MM.1S (cell line): Measurements from ENCODE around the gene NRAS.

Source experiments
- DNase-seq: peaks from one replicate; pipeline ENCODE4 v3.0.0-alpha.2; 2015
- H2AFZ ChIP-seq: fragments of 300-600 bp; sonication (generic); 2 replicates; pipeline ENCODE4 v1.6.0; 2016; ENCODE audit warnings: antibody characterized with exemption, low read length
- H3F3A ChIP-seq: fragments of 300-600 bp; sonication (generic); 2 replicates; pipeline ENCODE4 v1.6.1; 2016; ENCODE audit warnings: mild to moderate bottlenecking, antibody characterized with exemption, low read length, moderate library complexity, mixed read lengths; ENCODE audit not compliant: insufficient read depth
- H3K27ac ChIP-seq: fragments of 300-600 bp; sonication (generic); 2 replicates; pipeline ENCODE4 v1.5.1; 2016; ENCODE audit warnings: mild to moderate bottlenecking, low read length
- H3K27me3 ChIP-seq: fragments of 300-600 bp; sonication (generic); replicated peaks from 2 replicates; pipeline ENCODE4 v1.6.0; 2016; ENCODE audit warnings: low read length; ENCODE audit not compliant: insufficient read depth
- H3K36me3 ChIP-seq: fragments of 300-600 bp; sonication (generic); replicated peaks from 2 replicates; pipeline ENCODE4 v1.6.1; 2016; ENCODE audit warnings: mild to moderate bottlenecking, low read length, mixed read lengths; ENCODE audit not compliant: insufficient read depth
- H3K4me1 ChIP-seq: fragments of 300-600 bp; sonication (generic); 2 replicates; pipeline ENCODE4 v1.6.1; 2016; ENCODE audit warnings: low read length, mixed read lengths
- H3K4me2 ChIP-seq: fragments of 300-600 bp; sonication (generic); 2 replicates; pipeline ENCODE4 v1.6.0; 2016; ENCODE audit warnings: low read depth, low read length
- H3K4me3 ChIP-seq: fragments of 300-600 bp; sonication (generic); 2 replicates; pipeline ENCODE4 v1.5.1; 2016; ENCODE audit warnings: low read length, mixed read lengths
- H3K79me2 ChIP-seq: fragments of 300-600 bp; sonication (generic); 2 replicates; pipeline ENCODE4 v1.6.1; 2016; ENCODE audit warnings: mixed run types, low read length, mixed read lengths
- H3K9ac ChIP-seq: fragments of 300-600 bp; sonication (generic); 2 replicates; pipeline ENCODE4 v1.6.1; 2016; ENCODE audit warnings: low read length, mixed read lengths
- H3K9me2 ChIP-seq: fragments of 300-600 bp; sonication (generic); replicated peaks from 2 replicates; pipeline ENCODE4 v1.6.1; 2016; ENCODE audit warnings: mild to moderate bottlenecking, low read length, mixed read lengths; ENCODE audit not compliant: insufficient read depth
- H3K9me3 ChIP-seq: fragments of 300-600 bp; sonication (generic); replicated peaks from 2 replicates; pipeline ENCODE4 v1.6.1; 2016; ENCODE audit warnings: mild to moderate bottlenecking, low read length, mixed read lengths; ENCODE audit not compliant: insufficient read depth
- H4K20me1 ChIP-seq: fragments of 300-600 bp; sonication (generic); 2 replicates; pipeline ENCODE4 v1.6.1; 2016; ENCODE audit warnings: mild to moderate bottlenecking, low read length, moderate library complexity, mixed read lengths; ENCODE audit not compliant: insufficient read depth
- CTCF ChIP-seq: fragments of 300-600 bp; sonication (generic); IDR thresholded peaks from 2 replicates; pipeline ENCODE4 v1.5.1; 2016; ENCODE audit warnings: antibody characterized with exemption, low read length, mixed read lengths
- EZH2 ChIP-seq: fragments of 300-600 bp; sonication (generic); optimal IDR thresholded peaks from 2 replicates; pipeline ENCODE3; 2017; ENCODE audit warnings: low read depth, mild to moderate bottlenecking, antibody characterized with exemption, low read length, mixed read lengths
- EZH2phosphoT487 ChIP-seq: fragments of 300-600 bp; sonication (generic); IDR thresholded peaks from 2 replicates; pipeline ENCODE4 v1.6.1; 2018; ENCODE audit warnings: antibody characterized with exemption, low read length

NRAS gene

GRCh38 chr1:114735479-114735878, 18.9 kb upstream of the NRAS start:
- Histone ChIP-seq H2AFZ (no peak overlapping the region), H3K79me2 (peaks cover 34% of the 10 kb centered on the region), H3K9me2 (no peaks in the 10 kb centered on the region), H4K20me1 (no peaks in the 10 kb centered on the region), H3K4me1 (no peaks in the 10 kb centered on the region), H3K9me3 (no peaks in the 10 kb centered on the region), H3K27ac (no peak overlapping the region), H3K9ac (no peak overlapping the region), H3F3A (no peaks in the 10 kb centered on the region), H3K4me2 (no peak overlapping the region), H3K36me3 (no peaks in the 10 kb centered on the region; the same call in 1 of the 2 replicates), H3K4me3 (no peak overlapping the region), H3K27me3 (no peaks in the 10 kb centered on the region)
- TF ChIP-seq EZH2phosphoT487 (no peak), CTCF (no peak), EZH2 (no peak)
- DNase-seq = no peak

DNA sequence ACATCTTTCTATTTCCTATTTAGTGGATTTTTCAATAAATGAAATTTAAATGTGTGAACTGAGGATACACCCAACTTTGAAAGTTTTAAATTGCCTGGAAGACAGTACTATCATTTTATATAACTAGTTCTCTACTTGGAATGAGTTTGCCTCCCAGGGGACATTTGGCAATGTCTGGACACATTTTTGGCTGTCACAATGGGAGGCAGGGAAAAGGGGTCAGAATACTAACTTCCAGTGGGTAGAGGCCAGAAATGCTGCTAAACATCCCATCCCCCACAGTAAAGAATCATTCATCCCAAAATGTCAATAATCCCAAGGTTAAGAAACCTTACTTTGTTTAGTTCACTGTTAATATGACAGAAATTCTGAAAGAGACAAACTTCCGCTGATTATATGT, 13.2 kb upstream of the NRAS start:
- H3K36me3 ChIP-seq = peaks cover 2% of the 10 kb centered on the region; the same call in 1 of the 2 replicates
- no peaks in the 10 kb centered on the region for H3F3A ChIP-seq
- no peak for TF ChIP-seq EZH2
- no peak for TF ChIP-seq CTCF
- TF ChIP-seq EZH2phosphoT487 = no peak
- no peak overlapping the region for H2AFZ ChIP-seq
- no peak for DNase-seq
- no peak overlapping the region for H3K4me3 ChIP-seq
- no peaks in the 10 kb centered on the region for H3K9me2 ChIP-seq
- no peaks in the 10 kb centered on the region for H3K4me1 ChIP-seq
- no peak overlapping the region for H3K9ac ChIP-seq
- no peaks in the 10 kb centered on the region for H3K9me3 ChIP-seq
- no peak overlapping the region for H3K27ac ChIP-seq
- peaks cover 26% of the 10 kb centered on the region for H3K79me2 ChIP-seq
- H3K27me3 ChIP-seq = no peaks in the 10 kb centered on the region
- H4K20me1 ChIP-seq = no peaks in the 10 kb centered on the region
- H3K4me2 ChIP-seq = no peak overlapping the region

- no peaks in the 10 kb centered on the region for H4K20me1 ChIP-seq
These were observed 12.0 kb upstream of the NRAS start for GRCh38 chr1:114728553-114728952.

More at GRCh38 chr1:114728553-114728952, 12.0 kb upstream of the NRAS start:
- H3K36me3 ChIP-seq = peaks cover 2% of the 10 kb centered on the region; the same call in 1 of the 2 replicates
- no peak overlapping the region for H3K4me3 ChIP-seq
- H2AFZ ChIP-seq = no peak overlapping the region
- no peak for DNase-seq
- H3K9me2 ChIP-seq = no peaks in the 10 kb centered on the region
- H3F3A ChIP-seq = no peaks in the 10 kb centered on the region
- H3K9ac ChIP-seq = no peak overlapping the region
- H3K27me3 ChIP-seq = no peaks in the 10 kb centered on the region
- TF ChIP-seq CTCF (no peak), EZH2 (no peak), EZH2phosphoT487 (no peak)
- H3K4me1 ChIP-seq = no peaks in the 10 kb centered on the region
- H3K4me2 ChIP-seq = no peak overlapping the region
- H3K79me2 ChIP-seq = peaks cover 26% of the 10 kb centered on the region
- no peak overlapping the region for H3K27ac ChIP-seq
- no peaks in the 10 kb centered on the region for H3K9me3 ChIP-seq
